Ascending aorta (tissue), 2 donors: ENCODE results near the gene SEPTIN2. TPM values are rescaled to one million over a fixed set of nuclear protein-coding genes. Genes with fewer than 3 reads are reported as not detected.
"Not testable (repeated sequence)": the region's sequence is repeated elsewhere in the genome, so short reads cannot be mapped to it uniquely, and the experiment has no call there.

Experiments
- DNase-seq, 2 donors: peaks; one replicate each; pipeline ENCODE4 v3.0.0-alpha.2; 2019; ENCODE audit warnings: low spot score in 2 of 2
- H3K27ac ChIP-seq, 2 donors: fragments of 200-600 bp; sonication (generic); one replicate each; pipeline ENCODE4 v1.5.1; 2016 to 2017; ENCODE audit warnings: mild to moderate bottlenecking in 1 of 2
- H3K27me3 ChIP-seq: fragments of 200-600 bp; sonication (generic); one replicate; pipeline ENCODE4 v1.5.1; 2017
- H3K36me3 ChIP-seq, 2 donors: fragments of 200-600 bp; sonication (generic); one replicate each; pipeline ENCODE4 v1.5.1; 2016
- H3K4me1 ChIP-seq, 2 donors: fragments of 200-600 bp; sonication (generic); one replicate each; pipeline ENCODE4 v1.5.1; 2016 to 2017; ENCODE audit warnings: mild to moderate bottlenecking in 1 of 2
- H3K4me3 ChIP-seq, 2 donors: fragments of 200-600 bp; sonication (generic); one replicate each; pipeline ENCODE4 v1.5.1; 2016 to 2017; ENCODE audit warnings: mild to moderate bottlenecking in 1 of 2
- H3K9me3 ChIP-seq, 2 donors: fragments of 200-600 bp; sonication (generic); one replicate each; pipeline ENCODE4 v1.5.1; 2016
- intact Hi-C: fragments of 100-400 bp; cut with DNase I; formaldehyde crosslinking; loops from one replicate; pipeline ENCODE4 v1.15.1; 2023
- total RNA-seq: library from RNA; depleted of rRNA; stranded (reverse); fragments of >200 nt; gene quantifications from one replicate; pipeline ENCODE4 v1.1.0, GENCODE V29; 2016
- TF ChIP-seq, protein P1 (sequence below), 3 experiments: fragments of 200-600 bp in 2 of 3; fragments of 450-650 bp in 1 of 3; sonication (generic) in 2 of 3; IDR thresholded peaks; one replicate each; pipeline ENCODE4 v1.5.1; 2016 to 2019; ENCODE audit warnings: antibody characterized with exemption in 3 of 3, mild to moderate bottlenecking in 1 of 3, moderate library complexity in 1 of 3

The SEPTIN2 gene
- total RNA-seq, 1 donor from 2014 or later: 248 TPM

DNA sequence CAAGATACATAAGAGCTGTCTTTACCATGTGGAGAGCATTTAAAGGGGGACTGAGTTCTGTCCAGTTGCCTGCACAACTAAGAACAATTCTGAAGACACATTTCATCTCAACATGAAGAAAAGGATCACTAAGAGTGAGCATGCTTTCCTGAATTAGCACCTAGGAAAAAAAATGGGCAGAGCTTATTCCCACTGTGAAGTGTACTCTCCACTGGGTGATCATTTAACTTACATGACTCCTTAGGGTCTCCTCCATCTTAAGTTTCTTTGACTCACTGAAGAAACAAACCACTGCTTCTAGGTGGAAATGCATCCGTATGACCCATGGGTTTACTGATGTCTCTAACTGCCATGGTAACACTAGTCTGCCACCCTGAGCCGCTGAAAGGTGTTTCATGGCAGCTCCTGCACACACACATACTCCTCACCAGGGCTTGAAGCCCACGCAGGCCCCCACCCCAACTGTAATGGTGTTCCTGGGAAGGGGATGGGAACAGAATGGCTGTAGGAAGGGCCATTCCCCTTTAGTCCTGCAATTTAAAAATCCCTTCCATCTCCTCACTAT is 27.3 kb upstream of the SEPTIN2 start:
- TF ChIP-seq, protein P1, sequence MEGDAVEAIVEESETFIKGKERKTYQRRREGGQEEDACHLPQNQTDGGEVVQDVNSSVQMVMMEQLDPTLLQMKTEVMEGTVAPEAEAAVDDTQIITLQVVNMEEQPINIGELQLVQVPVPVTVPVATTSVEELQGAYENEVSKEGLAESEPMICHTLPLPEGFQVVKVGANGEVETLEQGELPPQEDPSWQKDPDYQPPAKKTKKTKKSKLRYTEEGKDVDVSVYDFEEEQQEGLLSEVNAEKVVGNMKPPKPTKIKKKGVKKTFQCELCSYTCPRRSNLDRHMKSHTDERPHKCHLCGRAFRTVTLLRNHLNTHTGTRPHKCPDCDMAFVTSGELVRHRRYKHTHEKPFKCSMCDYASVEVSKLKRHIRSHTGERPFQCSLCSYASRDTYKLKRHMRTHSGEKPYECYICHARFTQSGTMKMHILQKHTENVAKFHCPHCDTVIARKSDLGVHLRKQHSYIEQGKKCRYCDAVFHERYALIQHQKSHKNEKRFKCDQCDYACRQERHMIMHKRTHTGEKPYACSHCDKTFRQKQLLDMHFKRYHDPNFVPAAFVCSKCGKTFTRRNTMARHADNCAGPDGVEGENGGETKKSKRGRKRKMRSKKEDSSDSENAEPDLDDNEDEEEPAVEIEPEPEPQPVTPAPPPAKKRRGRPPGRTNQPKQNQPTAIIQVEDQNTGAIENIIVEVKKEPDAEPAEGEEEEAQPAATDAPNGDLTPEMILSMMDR (IDR thresholded peaks at IDR 0.05): no peak
- peak in 1 of 2 donors; percentile 16 for DNase-seq

DNA sequence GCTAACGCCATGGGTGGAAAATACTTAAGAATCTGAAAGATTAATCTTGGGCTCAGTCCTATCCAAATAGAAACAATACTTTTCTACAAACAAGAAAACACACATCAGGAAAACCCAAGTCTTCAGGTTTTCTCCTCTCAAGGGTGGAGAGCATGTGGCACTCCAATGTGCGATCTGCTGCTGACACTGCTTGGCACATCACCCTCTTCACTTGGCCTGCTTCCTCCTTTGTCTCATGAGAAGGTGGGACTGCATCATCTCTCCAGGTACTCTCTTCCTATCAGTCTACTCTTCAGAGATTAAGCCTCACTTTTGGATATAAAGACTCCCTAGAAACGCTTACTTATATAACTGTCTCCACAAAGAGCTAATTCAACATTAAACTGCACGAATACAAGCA is 26.7 kb upstream of the SEPTIN2 start:
- no peaks in the 10 kb centered on the region for H3K4me1 ChIP-seq
- no peaks in the 10 kb centered on the region for H3K27me3 ChIP-seq
- TF ChIP-seq, protein P1 (IDR thresholded peaks at IDR 0.05): no peak
- intact Hi-C loops: no loop called here
- no peak for DNase-seq
- no peak overlapping the region for H3K4me3 ChIP-seq
- H3K27ac ChIP-seq: no peak overlapping the region
- H3K36me3 ChIP-seq: peaks cover 5 to 6% of the 10 kb centered on the region in 2 donors
- H3K9me3 ChIP-seq: no peaks in the 10 kb centered on the region

More for the DNA sequence above, 27.3 kb upstream of the SEPTIN2 start:
- Histone ChIP-seq H3K4me3 (no peak overlapping the region), H3K27me3 (no peaks in the 10 kb centered on the region), H3K36me3 (peaks cover 5 to 6% of the 10 kb centered on the region in 2 donors), H3K4me1 (no peaks in the 10 kb centered on the region), H3K9me3 (no peaks in the 10 kb centered on the region), H3K27ac (no peak overlapping the region)
- intact Hi-C loops: no loop called here

DNA sequence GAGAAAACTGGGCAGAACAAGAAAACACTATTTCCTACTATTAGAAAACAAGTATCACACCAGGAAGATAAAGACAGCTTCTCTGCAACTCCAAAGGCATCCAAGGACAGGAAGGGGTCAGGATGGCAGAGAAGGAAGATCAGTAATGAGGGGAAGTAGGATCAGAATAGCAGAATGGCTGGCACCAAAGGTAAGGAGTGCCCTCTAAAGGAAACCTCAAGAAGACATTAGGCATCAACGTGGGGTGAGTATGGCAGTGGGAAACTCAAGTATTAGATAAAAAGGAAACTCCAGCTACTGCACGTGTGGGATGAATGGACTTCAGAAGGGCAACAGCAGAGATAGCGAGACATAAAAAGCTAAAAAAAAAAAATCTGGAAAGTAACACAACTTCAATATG is 26.1 kb upstream of the SEPTIN2 start:
- no peak overlapping the region for H3K27ac ChIP-seq
- H3K4me3 ChIP-seq: no peak overlapping the region
- intact Hi-C loops: no loop called here
- TF ChIP-seq, protein P1 (IDR thresholded peaks at IDR 0.05): no peak
- H3K36me3 ChIP-seq: peaks cover 5 to 6% of the 10 kb centered on the region in 2 donors
- DNase-seq: no peak
- no peaks in the 10 kb centered on the region for H3K4me1 ChIP-seq
- H3K9me3 ChIP-seq: no peaks in the 10 kb centered on the region
- no peaks in the 10 kb centered on the region for H3K27me3 ChIP-seq

DNA sequence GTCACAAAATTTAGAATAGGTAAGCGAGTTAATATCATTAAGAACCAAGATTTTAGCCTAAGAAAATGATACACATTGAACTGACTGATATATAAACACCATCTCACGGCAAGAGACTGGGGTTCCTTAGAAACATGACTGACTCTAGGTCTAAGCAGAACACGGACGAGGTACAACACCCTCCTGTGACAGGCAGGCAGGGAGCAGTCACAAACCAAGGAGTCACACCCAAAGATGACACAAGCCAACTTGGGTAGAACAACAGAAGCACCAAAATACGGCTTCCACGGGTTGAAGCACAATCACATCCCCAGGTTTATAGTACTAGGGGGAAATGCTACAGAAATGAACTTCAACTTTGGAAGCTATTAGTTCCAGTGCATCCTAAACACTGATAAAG is 24.6 kb upstream of the SEPTIN2 start:
- TF ChIP-seq, protein P1 (IDR thresholded peaks at IDR 0.05): no peak
- Histone ChIP-seq H3K27ac (no peak overlapping the region), H3K4me3 (no peak overlapping the region), H3K27me3 (no peaks in the 10 kb centered on the region), H3K4me1 (no peaks in the 10 kb centered on the region), H3K36me3 (no peaks in the 10 kb centered on the region), H3K9me3 (no peaks in the 10 kb centered on the region)
- intact Hi-C loops: no loop called here
- DNase-seq: no peak

DNA sequence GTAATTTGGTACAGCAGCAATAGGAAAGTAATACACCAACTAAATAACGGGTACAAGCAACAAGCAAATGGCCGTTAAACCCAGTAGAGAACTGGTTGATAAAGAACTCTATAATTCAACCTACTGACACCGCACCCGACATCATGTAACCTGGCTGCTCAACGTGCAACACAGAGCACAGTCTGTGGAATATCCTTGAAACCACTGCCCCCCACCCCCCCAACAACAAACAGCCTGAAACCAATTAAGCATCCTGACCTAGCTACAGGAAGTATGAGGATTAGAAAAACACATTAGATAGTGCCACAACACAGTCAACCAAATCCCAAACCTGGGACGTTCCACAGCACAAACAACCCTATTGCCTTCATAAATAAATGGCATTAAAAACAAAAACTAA is 23.7 kb upstream of the SEPTIN2 start:
- no peak for DNase-seq
- Histone ChIP-seq H3K4me3 (no peak overlapping the region), H3K27ac (no peak overlapping the region), H3K36me3 (peaks cover 0 to 3% of the 10 kb centered on the region in 2 donors), H3K9me3 (no peaks in the 10 kb centered on the region), H3K27me3 (no peaks in the 10 kb centered on the region), H3K4me1 (no peaks in the 10 kb centered on the region)
- intact Hi-C loops: no loop called here
- TF ChIP-seq, protein P1 (IDR thresholded peaks at IDR 0.05): no peak

DNA sequence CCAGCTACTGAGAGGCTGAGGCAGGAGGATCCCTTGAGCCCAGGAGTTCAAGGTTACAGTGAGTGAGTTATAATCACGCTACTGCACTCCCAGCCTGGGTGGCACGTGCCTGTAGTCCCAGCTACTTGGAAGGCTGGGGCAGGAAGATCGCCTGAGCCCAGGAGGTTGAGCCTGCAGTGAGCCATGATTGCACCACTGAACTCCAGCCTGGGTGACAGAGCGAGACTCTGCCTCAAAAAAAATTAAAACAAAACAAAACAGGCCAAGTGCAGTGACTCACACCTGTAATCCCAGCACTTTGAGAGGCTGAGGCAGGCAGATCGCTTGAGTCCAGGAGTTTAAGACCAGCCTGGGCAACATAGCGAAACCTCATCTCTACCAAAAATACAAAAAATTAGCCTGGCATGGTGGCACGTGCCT is 22.3 kb upstream of the SEPTIN2 start:
- DNase-seq, H3K9me3 ChIP-seq, intact Hi-C loops, H3K27ac ChIP-seq, H3K36me3 ChIP-seq, H3K27me3 ChIP-seq, H3K4me1 ChIP-seq, H3K4me3 ChIP-seq: not testable (repeated sequence)
